CD4-positive, alpha-beta T cell treated with Interleukin-17A for 4 hours (primary cell): ENCODE data around the gene CYS1.
"Not testable (repeated sequence)": the region's sequence is repeated elsewhere in the genome, so short reads cannot be mapped to it uniquely, and the experiment has no call there.

Source experiments
- DNase-seq: peaks from one replicate; pipeline ENCODE4 v3.0.0-alpha.2; 2020; ENCODE audit warnings: mixed read lengths

CYS1 gene

GRCh38 chr2:10010861-10011605 lies 69.2 kb downstream of the CYS1 start:
- not testable (repeated sequence) for DNase-seq

GRCh38 chr2:10009811-10010781 lies 70.1 kb downstream of the CYS1 start:
- DNase-seq, result no peak

GRCh38 chr2:10009271-10009810 lies 70.9 kb downstream of the CYS1 start:
- DNase-seq, result no peak

GRCh38 chr2:10008809-10009176 lies 71.4 kb downstream of the CYS1 start:
- DNase-seq, result no peak

- no peak for DNase-seq
Measured at GRCh38 chr2:10007921-10008808, 72.0 kb downstream of the CYS1 start.

GRCh38 chr2:10007435-10007834 lies 72.8 kb downstream of the CYS1 start:
- no peak for DNase-seq
